ENCODE data around the gene SLIT1.
A peak's percentile ranks its signal among the peaks of the same experiment; 100 is the strongest.

SLIT1 gene

DNA sequence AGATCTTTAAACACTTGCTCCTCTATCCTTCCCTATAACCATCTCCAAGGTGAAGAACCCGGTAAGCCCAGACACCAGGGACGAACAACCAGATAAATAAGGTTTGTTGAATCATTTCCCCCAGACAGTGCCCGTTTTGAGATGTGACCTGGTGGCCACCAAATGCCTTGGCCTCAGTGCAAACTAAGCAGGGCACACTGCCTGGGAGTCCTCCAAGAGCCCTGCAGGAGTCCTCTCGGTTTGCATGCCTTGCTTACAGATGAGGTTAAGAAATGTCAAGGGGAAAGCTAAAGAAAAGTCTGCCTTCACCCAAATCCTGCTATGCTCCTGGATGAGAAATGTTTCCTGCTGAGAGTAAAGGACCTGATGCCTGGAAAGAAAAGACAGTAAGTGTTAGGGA is 31.6 kb downstream of the SLIT1 start:
- no peak for ATAC-seq
- TF ChIP-seq TOX (CRISPR knock-in tag; IDR thresholded peaks at IDR 0.05; ENCODE audit: borderline replicate concordance) (no peak), PPARA (CRISPR knock-in tag; IDR thresholded peaks at IDR 0.05; ENCODE audit: borderline replicate concordance) (no peak), ZNF70 (CRISPR knock-in tag; IDR thresholded peaks at IDR 0.05) (no peak), ZNF565 (CRISPR knock-in tag; conservative IDR thresholded peaks at IDR 0.05; ENCODE audit: low read depth) (no peak)

DNA sequence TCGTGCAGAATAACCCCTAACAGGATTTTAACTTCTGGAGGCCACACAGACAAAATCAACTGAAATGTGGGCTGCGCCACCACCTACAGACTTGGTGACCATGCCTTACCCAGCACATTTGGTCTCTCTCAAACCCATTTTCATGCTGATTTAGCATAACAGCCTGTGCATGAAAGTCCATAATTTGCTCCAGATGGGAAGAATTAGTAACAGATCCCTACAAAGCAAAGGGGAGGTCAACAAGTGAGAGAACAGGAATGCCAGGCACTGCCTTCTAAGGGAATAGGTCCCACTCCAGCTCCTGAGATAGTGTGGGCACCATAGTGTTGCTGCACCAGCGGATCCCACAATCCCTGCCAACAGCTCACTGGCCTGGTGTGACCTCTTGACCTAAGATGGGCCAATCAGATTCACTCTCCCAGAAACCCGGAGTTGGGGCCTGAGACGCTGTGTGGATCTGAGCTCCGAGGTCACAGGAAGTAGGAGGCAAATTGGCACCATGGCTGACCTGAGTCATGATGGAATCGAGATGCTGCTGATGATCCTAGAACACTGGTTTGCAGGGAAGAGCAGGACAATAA is 32.4 kb downstream of the SLIT1 start:
- peak; percentile 30; the same call in 1 of the 3 replicates for ATAC-seq
- TF ChIP-seq TCF4 (CRISPR knock-in tag; IDR thresholded peaks at IDR 0.05; ENCODE audit: borderline replicate concordance) (peak; percentile 72; the same call in 1 of the 2 replicates), ZNF565 (CRISPR knock-in tag; conservative IDR thresholded peaks at IDR 0.05; ENCODE audit: low read depth) (no peak), ZNF8 (CRISPR knock-in tag; IDR thresholded peaks at IDR 0.05) (no peak), ARNTL (CRISPR knock-in tag; IDR thresholded peaks at IDR 0.05; ENCODE audit: borderline replicate concordance, low read depth) (no peak), GLIS3 (CRISPR knock-in tag; IDR thresholded peaks at IDR 0.05) (no peak), ISL1 (CRISPR knock-in tag; IDR thresholded peaks at IDR 0.05) (no peak), ZC3H10 (CRISPR knock-in tag; IDR thresholded peaks at IDR 0.05) (no peak)
- TF ChIP-seq, protein P1, sequence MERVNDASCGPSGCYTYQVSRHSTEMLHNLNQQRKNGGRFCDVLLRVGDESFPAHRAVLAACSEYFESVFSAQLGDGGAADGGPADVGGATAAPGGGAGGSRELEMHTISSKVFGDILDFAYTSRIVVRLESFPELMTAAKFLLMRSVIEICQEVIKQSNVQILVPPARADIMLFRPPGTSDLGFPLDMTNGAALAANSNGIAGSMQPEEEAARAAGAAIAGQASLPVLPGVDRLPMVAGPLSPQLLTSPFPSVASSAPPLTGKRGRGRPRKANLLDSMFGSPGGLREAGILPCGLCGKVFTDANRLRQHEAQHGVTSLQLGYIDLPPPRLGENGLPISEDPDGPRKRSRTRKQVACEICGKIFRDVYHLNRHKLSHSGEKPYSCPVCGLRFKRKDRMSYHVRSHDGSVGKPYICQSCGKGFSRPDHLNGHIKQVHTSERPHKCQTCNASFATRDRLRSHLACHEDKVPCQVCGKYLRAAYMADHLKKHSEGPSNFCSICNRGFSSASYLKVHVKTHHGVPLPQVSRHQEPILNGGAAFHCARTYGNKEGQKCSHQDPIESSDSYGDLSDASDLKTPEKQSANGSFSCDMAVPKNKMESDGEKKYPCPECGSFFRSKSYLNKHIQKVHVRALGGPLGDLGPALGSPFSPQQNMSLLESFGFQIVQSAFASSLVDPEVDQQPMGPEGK (CRISPR knock-in tag; IDR thresholded peaks at IDR 0.05; ENCODE audit: borderline replicate concordance) = no peak

DNA sequence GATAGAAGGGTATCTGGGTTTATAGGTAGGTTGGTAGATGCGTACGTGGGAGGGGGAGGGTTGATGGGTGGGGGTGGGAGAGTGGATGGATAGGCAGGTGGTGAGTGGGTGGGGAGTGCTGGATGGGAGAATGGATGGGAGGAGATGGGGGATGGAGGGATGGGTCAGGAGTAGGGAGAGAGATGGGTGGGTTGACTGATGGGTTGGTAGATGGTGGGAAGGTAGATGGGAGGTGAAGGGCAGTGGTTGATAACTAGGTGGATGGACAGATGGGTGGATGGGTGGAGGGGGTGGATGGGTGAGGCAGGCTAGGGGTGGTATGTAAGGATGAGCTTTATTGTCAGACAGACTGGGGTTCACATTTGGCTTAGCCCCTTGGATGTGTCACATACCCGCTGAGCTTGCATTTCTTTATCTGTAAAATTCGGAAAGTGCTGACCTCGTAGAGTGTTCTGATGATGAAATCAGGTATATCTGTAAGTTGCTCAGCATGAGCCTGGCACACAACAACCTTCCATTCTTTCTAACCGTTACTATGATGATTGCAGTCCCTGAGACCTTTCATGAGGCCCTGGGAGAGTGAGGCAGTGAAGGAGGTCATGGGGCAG is 34.3 kb downstream of the SLIT1 start:
- TF ChIP-seq SNAI2 (CRISPR knock-in tag; IDR thresholded peaks at IDR 0.05) = no peak
- TF ChIP-seq ZNF8 (CRISPR knock-in tag; IDR thresholded peaks at IDR 0.05) = no peak
- TF ChIP-seq, protein P2, sequence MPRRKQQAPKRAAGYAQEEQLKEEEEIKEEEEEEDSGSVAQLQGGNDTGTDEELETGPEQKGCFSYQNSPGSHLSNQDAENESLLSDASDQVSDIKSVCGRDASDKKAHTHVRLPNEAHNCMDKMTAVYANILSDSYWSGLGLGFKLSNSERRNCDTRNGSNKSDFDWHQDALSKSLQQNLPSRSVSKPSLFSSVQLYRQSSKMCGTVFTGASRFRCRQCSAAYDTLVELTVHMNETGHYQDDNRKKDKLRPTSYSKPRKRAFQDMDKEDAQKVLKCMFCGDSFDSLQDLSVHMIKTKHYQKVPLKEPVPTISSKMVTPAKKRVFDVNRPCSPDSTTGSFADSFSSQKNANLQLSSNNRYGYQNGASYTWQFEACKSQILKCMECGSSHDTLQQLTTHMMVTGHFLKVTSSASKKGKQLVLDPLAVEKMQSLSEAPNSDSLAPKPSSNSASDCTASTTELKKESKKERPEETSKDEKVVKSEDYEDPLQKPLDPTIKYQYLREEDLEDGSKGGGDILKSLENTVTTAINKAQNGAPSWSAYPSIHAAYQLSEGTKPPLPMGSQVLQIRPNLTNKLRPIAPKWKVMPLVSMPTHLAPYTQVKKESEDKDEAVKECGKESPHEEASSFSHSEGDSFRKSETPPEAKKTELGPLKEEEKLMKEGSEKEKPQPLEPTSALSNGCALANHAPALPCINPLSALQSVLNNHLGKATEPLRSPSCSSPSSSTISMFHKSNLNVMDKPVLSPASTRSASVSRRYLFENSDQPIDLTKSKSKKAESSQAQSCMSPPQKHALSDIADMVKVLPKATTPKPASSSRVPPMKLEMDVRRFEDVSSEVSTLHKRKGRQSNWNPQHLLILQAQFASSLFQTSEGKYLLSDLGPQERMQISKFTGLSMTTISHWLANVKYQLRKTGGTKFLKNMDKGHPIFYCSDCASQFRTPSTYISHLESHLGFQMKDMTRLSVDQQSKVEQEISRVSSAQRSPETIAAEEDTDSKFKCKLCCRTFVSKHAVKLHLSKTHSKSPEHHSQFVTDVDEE (CRISPR knock-in tag; IDR thresholded peaks at IDR 0.05) = no peak
- TF ChIP-seq ZC3H10 (CRISPR knock-in tag; IDR thresholded peaks at IDR 0.05) = no peak
- TF ChIP-seq CSDC2 (CRISPR knock-in tag; IDR thresholded peaks at IDR 0.05) = no peak
- no peak for TF ChIP-seq RARB (CRISPR knock-in tag; IDR thresholded peaks at IDR 0.05)
- TF ChIP-seq, protein P3, sequence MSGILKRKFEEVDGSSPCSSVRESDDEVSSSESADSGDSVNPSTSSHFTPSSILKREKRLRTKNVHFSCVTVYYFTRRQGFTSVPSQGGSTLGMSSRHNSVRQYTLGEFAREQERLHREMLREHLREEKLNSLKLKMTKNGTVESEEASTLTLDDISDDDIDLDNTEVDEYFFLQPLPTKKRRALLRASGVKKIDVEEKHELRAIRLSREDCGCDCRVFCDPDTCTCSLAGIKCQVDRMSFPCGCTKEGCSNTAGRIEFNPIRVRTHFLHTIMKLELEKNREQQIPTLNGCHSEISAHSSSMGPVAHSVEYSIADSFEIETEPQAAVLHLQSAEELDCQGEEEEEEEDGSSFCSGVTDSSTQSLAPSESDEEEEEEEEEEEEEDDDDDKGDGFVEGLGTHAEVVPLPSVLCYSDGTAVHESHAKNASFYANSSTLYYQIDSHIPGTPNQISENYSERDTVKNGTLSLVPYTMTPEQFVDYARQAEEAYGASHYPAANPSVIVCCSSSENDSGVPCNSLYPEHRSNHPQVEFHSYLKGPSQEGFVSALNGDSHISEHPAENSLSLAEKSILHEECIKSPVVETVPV (CRISPR knock-in tag; IDR thresholded peaks at IDR 0.05) = no peak
- TF ChIP-seq TCF4 (CRISPR knock-in tag; IDR thresholded peaks at IDR 0.05; ENCODE audit: borderline replicate concordance) = no peak
- no peak for TF ChIP-seq BACH2 (CRISPR knock-in tag; IDR thresholded peaks at IDR 0.05; ENCODE audit: borderline replicate concordance)
- no peak for TF ChIP-seq ZNF565 (CRISPR knock-in tag; conservative IDR thresholded peaks at IDR 0.05; ENCODE audit: low read depth)
- TF ChIP-seq, protein P4, sequence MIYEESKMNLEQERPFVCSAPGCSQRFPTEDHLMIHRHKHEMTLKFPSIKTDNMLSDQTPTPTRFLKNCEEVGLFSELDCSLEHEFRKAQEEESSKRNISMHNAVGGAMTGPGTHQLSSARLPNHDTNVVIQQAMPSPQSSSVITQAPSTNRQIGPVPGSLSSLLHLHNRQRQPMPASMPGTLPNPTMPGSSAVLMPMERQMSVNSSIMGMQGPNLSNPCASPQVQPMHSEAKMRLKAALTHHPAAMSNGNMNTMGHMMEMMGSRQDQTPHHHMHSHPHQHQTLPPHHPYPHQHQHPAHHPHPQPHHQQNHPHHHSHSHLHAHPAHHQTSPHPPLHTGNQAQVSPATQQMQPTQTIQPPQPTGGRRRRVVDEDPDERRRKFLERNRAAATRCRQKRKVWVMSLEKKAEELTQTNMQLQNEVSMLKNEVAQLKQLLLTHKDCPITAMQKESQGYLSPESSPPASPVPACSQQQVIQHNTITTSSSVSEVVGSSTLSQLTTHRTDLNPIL (CRISPR knock-in tag; IDR thresholded peaks at IDR 0.05; ENCODE audit: low read depth) = no peak
- TF ChIP-seq ISL1 (CRISPR knock-in tag; IDR thresholded peaks at IDR 0.05) = no peak
- no peak for TF ChIP-seq OSR1 (CRISPR knock-in tag; IDR thresholded peaks at IDR 0.05)
- no peak for TF ChIP-seq TOX (CRISPR knock-in tag; IDR thresholded peaks at IDR 0.05; ENCODE audit: borderline replicate concordance)
- no peak for TF ChIP-seq PPARA (CRISPR knock-in tag; IDR thresholded peaks at IDR 0.05; ENCODE audit: borderline replicate concordance)
- no peak for TF ChIP-seq ZFP30 (CRISPR knock-in tag; IDR thresholded peaks at IDR 0.05)
- TF ChIP-seq, protein P5, sequence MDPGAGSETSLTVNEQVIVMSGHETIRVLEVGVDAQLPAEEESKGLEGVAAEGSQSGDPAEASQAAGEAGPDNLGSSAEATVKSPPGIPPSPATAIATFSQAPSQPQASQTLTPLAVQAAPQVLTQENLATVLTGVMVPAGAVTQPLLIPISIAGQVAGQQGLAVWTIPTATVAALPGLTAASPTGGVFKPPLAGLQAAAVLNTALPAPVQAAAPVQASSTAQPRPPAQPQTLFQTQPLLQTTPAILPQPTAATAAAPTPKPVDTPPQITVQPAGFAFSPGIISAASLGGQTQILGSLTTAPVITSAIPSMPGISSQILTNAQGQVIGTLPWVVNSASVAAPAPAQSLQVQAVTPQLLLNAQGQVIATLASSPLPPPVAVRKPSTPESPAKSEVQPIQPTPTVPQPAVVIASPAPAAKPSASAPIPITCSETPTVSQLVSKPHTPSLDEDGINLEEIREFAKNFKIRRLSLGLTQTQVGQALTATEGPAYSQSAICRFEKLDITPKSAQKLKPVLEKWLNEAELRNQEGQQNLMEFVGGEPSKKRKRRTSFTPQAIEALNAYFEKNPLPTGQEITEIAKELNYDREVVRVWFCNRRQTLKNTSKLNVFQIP (CRISPR knock-in tag; IDR thresholded peaks at IDR 0.05; ENCODE audit: borderline replicate concordance, low read depth) = no peak
- TF ChIP-seq ZNF70 (CRISPR knock-in tag; IDR thresholded peaks at IDR 0.05) = no peak
- TF ChIP-seq, protein P1 (CRISPR knock-in tag; IDR thresholded peaks at IDR 0.05; ENCODE audit: borderline replicate concordance) = no peak
- ATAC-seq = no peak
